NCI-H128 (cell line): Measurements from ENCODE around the gene KCTD17.

Source experiments
- DNase-seq: peaks from one replicate; lab custom pipeline; 2025; ENCODE audit not compliant: unreplicated experiment; lab: John Stamatoyannopoulos, UW

The KCTD17 gene

DNA sequence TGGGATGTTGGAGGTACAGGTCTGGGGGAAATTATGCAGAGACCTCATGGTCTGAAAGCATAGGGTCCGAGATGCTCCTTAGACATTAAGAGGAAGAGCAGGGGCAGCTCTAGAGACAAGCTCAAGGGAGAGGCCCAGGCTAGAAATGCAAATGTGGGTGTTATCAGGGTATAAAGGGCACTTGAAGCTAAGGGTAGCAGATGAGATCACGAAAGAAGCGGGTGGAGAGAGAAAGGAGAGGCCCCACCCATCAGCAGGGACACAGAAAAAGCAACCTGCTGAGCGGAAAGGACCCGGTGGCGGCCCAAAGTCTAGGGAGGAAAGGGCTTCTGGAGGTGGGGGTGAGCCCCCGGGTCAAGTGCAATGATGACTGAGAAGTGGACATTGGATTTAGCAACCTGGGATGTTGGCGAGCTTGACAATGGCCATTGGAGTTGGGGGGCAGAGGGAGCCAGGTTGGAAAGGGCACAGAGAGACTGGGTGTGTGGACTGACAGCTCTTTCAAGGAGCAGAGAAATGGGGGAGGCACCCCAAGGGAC lies 49.1 kb downstream of the KCTD17 start:
- no peak for DNase-seq

DNA sequence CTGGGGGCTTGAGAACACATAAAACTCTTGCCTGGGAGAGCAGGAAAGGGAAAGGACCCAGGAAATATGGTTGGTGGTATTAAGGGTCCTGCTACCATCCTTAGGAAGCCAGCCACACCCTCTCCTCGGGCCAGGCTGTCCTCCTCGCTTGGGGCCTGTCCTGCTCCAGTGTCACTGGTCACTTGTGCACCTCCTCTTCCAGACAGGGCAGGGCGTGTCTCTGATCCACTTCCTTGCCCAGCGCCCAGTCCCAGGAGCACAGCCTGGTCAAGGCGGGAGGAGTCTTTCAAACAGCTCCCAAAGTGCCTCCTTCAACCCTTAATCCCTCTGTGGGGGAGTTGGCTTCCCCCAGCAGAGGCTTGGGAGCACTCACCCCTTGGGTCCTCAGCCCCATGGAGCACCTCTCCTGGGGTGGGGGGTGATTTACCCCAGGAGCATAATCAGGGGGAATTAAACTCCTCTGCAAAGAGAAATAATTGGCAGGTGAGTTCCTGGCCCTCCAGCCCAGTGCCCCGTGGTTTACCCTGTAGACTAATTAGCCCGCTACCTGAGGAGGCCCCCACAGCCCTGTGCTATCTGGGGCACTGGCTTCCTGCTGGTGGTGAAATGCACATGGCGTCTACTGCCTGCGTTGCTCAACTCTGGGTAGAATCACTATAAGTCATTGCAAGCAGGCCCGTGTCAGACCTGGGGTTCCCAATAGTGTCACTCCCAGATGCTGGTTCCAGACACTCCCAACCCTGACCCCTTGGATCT lies 49.9 kb downstream of the KCTD17 start:
- DNase-seq, result no peak

DNA sequence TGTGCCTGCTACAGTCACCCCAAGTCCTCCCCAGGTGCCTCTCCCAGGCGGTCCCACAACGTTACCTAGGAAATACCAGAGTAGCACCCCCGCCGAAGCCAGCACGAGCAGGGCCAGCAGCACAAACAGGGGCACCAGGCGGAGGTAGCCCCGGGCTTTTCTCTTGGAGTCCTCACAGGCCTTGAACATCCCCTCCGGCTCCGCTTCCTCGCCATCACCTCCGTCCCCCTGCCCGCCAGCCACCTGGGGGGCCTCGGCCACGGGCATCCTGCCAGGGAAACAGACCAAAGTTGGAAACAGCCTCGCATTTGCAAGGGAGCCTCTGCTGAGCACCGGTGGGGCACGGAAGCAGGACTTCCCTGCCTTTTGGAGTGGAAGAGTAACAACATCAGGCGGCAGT lies 51.6 kb downstream of the KCTD17 start:
- no peak for DNase-seq

- no peak for DNase-seq
These were observed 52.3 kb downstream of the KCTD17 start for GRCh38 chr22:37103656-37104452.

- DNase-seq, result no peak
These were observed 53.6 kb downstream of the KCTD17 start for GRCh38 chr22:37105154-37105553.

- DNase-seq, result no peak
These were observed 54.4 kb downstream of the KCTD17 start for GRCh38 chr22:37105990-37106389.

DNA sequence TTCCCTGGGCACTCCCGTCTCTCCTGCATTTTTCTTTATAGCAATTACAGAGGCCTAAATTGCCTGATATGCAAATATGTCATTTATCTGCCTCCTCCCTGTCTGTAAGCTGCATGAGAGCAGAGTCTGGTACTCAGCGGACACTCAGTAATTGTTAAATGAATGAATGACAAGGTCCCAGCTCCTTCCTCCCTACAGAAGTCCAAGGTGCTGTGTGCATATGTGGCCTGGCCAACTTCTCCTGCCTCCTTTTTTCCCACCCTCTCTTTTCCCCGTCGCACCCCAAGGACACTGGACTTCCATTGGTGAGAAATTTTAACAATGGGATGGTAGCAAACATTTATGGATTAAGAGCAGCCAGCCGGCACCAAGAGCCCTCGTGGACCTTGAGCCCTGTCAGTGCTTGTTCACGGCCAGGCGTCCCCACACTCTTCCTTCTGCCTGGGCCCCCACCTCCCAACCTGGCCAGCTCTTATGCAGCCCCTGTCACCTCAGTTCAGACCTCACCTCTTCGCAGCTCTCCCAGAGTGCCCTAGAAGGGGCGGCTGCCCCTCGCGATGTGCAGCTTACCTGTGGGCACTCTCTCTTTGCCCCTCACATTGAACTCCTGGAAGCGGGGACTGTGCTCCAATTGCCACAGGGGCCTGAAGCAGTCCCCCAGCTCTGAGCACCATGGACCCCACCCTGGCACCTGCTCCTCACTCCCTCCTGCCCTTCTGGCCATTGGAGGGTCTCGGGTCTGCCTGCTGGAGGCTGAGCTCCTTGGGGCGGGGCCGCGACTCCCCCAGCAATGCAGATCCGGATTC lies 56.5 kb downstream of the KCTD17 start:
- no peak for DNase-seq

DNA sequence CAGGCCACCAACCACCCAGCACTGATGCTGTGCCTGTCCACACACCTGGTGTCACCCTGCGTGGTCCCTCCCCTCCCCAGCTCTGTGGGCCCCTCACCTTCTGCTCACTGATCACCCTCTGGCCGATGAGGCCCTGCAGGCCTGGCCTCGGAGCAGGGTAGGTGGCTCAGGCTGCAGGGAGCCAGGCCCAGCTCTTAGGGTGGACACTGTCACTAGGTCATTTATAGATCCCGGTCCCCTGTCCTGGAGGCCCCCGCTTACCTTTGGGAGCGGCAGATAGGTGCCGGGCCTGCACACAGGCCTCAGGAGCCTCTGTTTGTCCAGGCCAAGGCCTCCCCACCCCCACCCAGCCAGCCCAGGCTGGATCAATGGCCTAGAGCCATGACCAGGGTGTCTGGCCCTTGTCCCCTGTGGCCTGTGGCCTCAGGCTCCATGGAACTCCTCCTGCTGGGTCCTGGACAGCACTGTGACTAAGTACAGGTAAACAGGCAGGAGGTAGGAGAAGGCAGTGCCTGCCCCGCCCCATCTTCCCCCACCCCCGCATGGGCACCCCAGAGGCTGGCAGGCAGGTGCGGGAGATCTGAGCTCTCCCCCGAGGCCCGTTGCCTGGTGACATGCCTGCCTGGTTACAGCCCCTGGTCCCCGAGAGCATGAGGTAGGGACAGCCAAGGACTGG lies 57.8 kb downstream of the KCTD17 start, which contains the start of gene TMPRSS6:
Gene TMPRSS6 (minus strand): TSS at position 472 of the 676 bp plus-strand sequence. CDS start 6,296 bp downstream, outside the sequence.
- DNase-seq, result peak; percentile 6

DNA sequence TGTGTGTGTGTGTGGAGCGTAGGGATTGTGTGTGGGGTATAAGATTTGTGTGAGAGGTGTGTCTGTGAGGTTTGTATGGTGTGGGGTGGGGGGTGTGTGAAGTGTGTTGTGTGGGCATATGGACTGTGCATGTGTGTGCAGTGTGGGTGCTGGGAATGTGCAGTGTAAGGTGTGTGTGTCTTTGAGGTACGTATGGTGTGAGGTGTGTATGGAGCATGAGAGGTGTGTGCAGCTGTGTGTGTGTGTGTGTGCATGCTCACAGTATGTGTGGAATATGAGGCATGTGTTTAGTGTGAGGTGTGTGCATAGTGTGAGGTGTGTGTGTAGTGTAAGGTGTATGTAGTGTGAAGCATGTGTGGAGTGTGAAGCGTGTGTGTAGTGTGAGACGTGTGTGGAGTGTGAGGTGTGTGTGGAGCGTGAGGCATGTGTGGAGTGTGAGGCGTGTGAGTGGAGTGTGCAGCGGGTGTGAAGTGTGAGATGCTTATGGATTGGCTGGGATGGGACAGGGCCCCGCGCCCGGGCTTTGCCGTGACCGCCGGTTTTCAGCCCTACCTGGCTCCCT lies 59.7 kb downstream of the KCTD17 start:
- DNase-seq, result no peak

DNA sequence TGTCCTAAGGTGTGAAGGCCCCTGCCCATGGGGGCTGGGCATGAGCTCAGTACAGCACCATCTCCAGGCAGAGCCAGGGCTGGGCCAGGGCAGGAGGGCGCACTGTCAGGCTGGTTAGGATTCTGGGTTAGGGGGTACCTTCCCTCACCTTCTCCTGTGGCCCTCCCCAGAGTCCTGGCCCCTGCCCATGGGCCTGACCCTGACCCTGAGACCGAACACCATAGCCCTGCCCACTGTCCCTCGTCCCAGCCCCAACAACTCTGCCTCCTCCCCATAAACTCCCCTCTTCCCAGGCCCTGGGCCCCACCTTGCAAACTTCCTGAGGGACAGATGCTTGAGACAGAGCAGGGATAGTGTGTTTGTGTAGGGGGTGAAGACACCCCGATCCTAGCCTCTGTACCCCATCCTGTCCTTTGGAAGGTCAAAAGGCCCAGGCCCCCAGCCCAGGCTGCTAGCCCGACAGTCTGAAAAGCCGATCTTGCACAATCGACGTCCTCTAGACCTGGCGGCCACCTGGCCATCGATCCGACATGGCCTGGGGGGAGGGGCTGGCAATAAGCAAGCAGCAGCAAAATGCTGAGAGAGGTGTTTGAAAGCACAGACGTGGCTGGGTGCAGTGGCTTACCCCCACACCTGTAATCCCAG lies 60.7 kb downstream of the KCTD17 start:
- no peak for DNase-seq
